Subcutaneous adipose tissue (tissue), 4 donors: ENCODE data around the gene GALNT17. TPM values are rescaled to one million over a fixed set of nuclear protein-coding genes. Genes with fewer than 3 reads are reported as not detected.

Experiments used
- CTCF ChIP-seq: fragments of 450-650 bp; IDR thresholded peaks from one replicate; pipeline ENCODE4 v1.5.1; 2016; ENCODE audit warnings: low read depth, mild to moderate bottlenecking, control low read depth, antibody characterized with exemption, moderate library complexity
- total RNA-seq, 4 donors: library from RNA; depleted of rRNA; stranded (reverse); fragments of >200 nt; gene quantifications; one replicate each; pipeline ENCODE4 v1.1.0, GENCODE V29; 2016

The GALNT17 gene
- total RNA-seq, 4 donors from 2014 or later = 1.3 to 12.2 (median 6.7) TPM

DNA sequence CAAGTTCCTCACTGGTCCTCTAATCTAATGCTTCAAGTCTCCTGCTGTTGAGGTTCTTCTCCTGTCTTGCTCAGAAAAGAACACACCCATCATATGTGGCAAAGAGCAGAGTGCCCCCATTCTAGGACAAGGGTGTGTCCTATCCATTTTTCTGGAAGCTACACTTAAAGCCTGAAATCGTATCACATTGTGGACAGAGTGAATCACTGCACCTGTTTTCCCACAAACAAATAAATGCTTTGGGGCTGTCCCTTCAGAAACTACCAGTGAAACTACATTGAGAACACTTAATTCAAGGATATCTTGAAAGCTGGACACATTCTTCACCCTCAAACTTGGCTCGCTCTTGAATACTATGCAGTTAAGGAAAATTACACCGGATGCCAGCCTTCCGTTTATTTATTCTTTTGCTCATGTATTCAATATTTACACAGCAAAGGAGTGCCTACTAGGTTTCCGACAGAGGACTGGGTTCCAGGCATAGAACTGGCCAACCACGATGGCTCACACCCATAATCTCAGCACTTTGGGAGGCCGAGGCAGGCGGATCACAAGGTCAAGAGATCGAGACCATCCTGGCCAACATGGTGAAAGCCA lies 473.0 kb downstream of the GALNT17 start:
- TF ChIP-seq CTCF = no peak

- TF ChIP-seq CTCF = no peak
Measured at GRCh38 chr7:71611986-71612385, 480.0 kb downstream of the GALNT17 start.

DNA sequence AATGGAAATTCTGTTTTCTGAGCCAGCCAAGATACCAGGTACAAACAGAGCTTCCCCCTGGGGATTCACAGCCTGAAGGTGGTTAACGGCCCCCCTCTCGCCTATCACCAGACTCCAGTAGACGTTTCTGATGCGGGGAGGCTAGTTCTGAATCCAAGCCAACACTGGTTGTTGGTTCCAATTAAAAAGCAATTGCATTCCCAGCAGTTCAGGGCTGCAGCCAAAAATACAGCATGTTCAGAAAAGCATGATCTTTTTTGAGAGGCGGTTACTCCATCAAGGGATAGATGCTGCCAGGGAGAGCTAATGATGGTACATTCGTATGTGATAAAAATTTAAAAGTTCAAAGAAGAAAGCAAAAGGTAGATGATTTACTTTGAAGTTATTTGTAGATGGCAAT lies 481.0 kb downstream of the GALNT17 start:
- no peak for TF ChIP-seq CTCF

DNA sequence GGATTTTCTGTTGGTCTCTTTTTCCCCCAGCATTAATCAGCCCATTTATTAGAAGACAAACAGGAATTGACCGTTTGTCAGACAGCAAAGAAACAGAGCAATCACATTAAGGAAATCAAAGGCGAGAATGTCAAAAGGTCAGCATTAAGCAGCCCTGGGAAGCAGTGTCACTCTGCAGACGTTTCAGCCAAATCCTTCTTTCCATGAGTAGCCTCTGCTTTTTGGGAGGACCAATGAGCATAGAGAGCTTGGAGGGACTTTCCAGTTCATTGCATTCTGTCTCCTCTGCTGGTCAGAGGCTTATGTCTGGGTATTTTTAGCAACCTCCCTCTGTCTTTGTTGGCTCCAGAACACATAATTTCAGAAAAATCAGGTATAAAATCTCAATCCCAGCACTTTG lies 481.4 kb downstream of the GALNT17 start:
- no peak for TF ChIP-seq CTCF

DNA sequence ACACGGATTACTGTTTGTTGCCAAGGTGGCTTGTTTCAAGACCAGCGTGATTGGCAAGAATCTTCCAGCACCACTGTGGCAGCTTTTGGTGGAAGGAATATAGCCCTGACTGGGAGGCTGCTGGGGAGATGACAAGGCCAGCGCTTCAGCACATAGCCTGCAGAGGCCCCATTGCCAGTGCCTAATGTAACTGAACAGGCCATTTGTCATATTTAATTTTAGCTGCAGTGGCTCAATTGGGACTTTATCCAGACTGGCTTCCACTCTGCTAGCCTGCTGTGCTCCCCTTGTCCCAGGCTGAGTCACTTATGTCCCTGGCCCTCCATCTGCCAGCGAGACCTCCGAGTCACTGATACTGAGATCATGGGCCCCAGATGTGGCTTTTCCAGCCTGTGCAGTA lies 483.1 kb downstream of the GALNT17 start:
- no peak for TF ChIP-seq CTCF

DNA sequence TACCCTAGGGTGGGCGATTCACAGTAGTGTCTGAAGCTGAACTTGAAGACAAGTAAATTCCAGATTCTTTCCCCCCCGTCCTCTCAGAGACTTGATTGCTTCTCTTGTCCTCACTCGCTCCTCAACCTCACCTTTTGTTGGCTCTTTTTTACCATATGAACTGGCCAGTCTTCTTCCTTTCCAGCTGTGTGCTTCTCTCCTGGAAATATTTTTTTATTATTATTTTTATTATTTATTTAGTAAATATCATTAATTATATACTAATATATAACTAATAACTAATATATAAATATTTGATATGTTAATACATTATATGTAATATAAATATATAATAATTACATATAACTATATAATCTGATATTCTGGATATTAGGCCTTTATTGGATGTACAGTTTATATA lies 484.3 kb downstream of the GALNT17 start:
- TF ChIP-seq CTCF = no peak

- no peak for TF ChIP-seq CTCF
Measured at GRCh38 chr7:71618278-71618677, 486.3 kb downstream of the GALNT17 start.
